GM18861 (cell line): Measurements from ENCODE around the gene GNAQ.

Experiments
- ATAC-seq: cut with Tn5 transposase; IDR thresholded peaks from one replicate; pipeline ENCODE4 v1.9.1; 2021; ENCODE audit not compliant: unreplicated experiment

GNAQ gene

DNA sequence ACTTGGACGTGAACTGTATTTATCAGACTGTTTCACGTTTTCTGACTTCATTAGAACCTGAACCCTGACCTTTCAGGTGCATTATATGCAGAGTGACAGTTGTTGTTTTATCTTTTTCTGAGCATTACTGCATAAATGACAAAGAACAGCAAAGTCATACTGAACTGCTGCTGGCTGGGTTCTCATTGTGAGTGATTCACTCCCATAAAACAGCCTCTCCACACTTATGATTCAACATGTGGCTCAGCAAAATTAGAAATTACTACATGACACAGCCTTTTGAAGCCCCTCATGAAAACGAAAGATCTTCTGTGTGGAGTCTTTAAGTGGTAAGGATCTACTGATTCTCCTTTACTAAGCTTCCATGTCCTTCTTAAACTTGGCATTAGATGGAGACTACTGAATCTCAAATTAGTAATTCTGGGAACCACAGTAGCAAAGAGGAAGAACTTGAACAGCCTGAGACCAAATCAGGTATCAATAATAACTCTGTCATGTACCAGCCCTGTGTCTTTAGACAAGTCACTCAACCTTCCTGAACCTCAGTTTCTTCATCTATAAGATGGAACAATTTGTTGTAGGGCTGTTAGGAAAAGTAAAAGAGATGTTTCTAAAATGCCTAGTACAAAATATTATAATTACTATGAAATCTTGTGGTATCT lies 211.2 kb downstream of the GNAQ start:
- ATAC-seq: no peak

DNA sequence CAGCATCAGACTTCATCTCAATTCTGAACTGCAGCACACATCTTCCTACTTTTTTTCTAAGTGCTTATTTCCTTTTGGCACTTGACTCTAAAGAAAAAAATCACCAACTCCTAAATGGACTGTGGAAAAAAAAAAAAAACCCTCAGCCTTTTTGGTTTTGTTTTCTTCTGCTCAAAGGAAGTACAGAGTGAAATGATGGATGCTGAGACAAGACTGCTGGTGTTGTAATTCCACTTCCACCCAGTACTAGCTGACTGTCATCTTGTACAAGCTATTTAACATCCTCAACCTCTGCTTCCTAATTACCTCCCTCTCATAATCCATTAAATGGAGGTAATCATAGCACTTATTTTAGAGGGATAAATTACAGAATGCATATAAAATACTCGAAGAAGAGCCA lies 212.0 kb downstream of the GNAQ start:
- no peak for ATAC-seq

DNA sequence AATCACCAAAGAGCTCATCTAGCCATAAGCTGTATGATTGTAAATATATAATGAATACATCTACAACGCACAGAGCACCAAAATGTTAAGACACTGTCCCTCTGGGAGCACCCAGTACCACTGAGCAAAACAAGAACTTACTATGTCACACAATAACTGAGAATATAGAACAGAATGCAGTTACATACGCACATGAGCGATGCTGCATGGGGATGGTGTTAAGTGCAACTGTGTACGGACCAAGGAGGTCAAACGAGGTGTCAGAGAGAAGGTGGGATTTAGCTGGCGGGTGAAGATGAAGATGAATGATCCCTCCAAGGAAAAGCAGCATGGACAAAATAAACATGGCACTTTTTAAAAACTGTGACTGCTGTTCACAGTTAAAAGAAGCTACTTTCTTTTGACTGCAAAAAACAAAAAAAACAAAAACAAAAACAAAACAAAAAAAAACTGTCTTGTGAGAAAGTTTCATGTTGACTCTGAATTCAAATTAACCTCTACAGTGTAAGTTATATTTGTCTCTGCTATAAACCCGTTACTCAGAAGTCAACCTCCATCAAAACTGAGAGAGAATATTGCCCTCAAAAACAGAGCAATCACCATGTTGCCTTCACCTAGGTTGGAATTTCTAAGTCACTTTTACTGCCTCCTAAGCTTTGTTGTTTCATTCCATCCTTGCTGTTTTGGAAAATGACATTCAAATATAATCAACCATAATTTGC lies 213.9 kb downstream of the GNAQ start:
- no peak for ATAC-seq

DNA sequence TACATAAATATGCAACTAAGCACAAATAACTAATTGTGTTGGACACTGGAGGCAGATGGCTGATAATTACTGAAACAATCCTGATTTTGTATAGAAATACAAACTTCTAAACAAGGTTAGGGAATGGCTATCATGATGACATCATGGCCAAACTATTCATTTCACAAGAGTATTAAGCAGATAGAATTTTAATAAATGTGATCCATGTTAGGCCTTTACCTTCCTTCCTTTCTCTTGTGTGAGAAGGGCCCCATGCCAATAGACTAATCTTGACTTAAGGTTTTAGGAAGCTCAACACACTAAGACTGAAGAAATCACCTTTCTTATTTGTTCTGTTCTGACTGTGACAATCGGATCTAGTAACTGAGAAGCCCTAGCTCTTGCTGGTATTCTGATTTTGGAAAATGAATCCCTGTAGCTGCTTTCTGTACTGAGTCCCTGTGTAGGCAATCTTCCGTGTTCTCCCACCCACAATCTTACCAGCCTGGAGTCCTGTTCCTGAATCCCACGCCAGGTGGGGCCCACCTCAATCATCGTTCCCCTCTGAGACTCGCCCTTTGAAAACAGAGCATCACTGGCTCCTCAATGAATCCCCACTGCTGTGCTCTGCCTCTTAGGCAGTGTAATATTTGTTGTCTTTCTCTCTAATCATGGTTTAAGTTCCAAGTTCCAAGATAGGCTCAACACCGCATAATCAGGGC lies 214.8 kb downstream of the GNAQ start:
- ATAC-seq: no peak

DNA sequence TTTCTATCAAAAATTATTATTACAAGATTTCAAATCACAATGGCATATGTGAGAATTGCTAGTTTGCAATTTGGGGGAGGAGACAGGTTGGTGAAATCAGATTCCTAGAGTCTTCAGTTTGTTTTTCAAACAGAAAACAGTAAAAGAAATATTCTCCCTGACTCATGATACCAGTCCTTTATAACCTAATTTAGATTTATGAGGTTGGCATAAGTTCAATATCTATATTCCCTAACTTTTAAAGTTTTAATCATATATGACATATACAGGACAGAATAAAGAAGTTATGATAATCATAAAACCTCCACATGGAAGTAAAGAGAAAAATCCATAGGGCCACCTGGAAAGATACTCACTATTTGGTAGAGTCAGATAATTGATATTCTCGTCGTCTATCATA lies 216.4 kb downstream of the GNAQ start:
- ATAC-seq: no peak

DNA sequence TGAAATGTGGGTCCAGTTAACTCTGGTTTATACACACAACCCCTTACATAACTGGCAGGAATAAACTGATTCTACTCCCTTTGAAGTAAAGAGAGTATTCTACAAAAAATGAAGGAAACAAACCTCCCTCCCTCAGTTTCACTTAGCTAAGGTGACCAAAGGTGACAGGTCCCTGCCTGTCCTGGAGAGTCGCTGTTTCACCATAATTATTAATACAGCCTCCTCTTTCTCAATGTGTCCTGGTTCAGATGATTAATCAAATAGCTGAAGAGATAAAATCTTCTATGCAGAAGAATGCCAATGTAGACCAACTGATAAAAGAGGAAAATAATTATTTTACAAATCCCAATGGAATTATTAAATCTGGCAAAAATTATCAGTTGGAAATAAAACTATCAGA lies 219.8 kb downstream of the GNAQ start:
- ATAC-seq: no peak

DNA sequence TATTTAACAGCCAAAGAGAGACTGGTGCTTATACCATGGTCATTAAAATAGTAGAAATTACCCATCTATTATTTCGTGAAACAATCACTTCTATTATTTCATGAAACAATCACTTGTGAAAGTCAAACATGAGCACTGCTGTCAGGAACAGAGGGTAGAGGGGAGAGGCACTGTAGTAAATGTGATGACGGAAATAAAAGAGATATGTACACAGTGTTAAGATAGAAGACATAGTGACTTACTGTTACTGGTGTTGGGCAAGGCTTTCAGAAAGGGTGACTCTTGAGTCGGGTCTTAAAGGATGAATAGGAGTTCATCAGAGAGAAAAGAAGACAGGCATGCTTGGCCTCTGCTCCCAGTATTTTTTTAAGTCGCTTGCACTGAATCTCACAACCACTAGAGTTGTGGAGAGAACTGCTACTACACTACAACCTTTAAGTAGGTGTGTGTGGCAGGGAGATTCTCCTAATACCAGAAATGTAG lies 220.9 kb downstream of the GNAQ start:
- no peak for ATAC-seq

DNA sequence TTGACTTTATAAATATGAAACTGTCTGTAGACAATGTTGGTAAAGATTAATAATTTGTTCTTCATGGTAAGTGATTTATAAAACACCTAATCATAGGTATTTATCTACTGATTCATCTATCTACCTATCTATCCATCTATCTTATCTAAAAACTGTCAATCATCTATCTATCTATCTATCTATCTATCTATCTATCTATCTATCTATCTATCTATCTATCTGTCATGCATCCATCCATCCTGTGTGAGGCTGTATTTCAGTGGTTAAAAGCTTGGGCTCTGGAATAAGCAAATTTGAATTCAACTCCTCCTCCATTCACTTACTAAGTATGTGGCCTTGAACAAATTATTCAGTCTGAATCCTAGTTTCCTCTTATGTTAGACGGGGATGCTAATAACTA lies 221.6 kb downstream of the GNAQ start:
- ATAC-seq: no peak

DNA sequence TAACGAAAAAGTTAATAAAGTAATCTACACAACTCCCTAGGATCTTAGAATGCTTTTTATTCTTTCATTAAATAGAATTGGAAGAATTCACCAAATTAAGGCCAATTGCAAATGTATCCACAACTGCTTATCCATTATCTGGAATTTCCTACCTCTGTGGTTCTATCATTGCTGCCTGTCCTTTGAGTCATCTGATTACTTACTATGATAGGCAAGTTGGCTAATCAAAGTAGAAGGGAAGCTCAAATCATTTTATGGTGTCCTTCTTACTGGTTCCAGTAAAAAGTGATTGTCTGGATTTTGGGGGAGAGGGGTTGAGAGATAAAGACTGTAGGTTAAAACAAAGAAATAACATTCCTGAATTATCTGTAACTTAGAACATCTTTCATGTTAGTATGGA lies 222.1 kb downstream of the GNAQ start:
- no peak for ATAC-seq

DNA sequence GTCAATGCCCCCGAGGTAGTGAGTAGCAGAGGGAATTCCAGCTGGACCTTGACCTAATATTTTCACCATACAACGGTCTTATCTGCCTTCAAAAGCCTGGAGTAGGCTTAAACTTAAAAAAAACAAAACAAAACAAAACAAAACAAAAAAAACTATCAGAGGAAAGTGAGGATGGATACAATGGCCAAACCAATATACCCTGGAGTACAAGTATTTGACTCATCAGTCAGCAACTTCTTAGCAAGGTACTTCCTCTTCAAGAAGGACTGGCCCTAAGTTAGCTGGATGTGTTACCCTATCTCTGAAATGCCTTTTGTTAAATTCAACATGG lies 222.9 kb downstream of the GNAQ start:
- ATAC-seq: no peak

DNA sequence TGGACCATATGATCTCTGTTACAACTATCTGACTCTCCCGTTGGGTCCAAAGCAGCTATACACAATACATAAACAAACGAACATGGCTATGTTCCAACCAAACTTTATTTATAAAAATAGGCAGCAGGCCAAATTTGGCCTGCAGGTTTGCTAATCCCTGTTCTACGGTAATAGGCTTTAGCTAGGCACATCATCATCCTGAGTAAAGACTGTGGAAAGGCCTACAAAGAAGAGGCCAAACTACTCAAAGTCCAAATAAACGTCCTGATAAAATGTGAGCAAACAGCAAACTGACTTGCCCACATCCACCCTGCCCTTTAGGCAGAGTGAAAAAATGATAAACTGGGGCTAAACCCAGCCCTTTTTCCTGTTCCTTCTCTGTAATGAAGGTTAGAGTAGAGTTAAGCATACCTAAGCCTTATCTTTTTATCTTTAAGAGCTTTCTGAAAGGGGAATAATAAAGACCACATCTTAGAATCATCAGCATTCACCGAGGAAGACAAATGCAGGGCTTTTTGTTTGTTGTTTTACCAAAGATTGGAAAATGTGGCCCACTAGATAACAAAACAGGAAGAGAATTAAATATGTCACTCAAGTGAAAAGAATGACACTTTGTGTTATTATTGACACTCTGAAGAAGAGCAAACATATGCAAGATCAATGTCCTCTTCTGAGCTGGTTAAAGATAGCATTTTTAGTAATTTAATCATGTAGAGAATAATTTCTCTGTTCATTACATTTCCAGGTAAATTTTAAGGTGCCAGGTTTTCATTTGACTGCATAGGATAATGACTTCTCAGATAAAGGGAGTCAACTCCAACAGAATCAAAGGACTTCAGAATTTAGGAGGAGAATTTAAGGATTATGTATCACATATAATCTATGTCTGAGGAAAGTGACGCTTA lies 223.5 kb downstream of the GNAQ start:
- no peak for ATAC-seq

DNA sequence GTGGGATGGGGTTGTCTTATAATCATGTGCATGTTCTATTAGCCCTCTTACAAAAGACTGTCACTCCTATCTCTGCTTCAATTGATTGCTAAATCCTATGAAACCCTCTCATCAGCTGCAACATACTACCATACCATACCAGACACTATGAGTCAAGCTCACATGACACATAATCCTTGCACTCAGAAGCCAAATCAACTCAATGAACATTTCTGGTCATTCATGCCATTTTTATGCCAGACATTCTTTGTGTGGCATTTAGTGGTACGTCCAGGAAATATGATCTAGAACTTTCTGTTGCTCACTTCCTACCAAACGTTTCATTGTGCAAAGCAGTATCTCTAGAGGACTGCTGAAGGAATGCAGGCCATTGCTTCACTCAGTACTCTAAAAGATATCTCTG lies 224.3 kb downstream of the GNAQ start:
- ATAC-seq: no peak

DNA sequence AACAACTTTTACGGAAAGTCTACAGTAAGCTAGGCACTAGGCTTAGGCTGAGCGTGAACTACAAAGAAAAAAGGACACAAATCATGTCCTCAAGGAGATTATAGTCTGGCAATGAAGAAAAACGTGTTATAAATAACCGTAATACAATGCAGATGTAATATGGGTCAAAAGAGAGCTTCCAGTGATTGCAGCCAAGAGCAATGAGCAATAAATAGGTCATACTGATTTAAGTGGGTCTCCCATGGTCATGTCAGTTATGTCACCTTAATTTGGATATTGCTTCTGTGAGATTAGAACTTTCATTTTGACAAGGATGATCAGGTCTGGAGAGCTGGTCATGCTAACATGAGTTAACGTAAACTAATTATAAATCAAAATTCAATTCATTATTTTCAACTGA lies 224.9 kb downstream of the GNAQ start:
- ATAC-seq: no peak

DNA sequence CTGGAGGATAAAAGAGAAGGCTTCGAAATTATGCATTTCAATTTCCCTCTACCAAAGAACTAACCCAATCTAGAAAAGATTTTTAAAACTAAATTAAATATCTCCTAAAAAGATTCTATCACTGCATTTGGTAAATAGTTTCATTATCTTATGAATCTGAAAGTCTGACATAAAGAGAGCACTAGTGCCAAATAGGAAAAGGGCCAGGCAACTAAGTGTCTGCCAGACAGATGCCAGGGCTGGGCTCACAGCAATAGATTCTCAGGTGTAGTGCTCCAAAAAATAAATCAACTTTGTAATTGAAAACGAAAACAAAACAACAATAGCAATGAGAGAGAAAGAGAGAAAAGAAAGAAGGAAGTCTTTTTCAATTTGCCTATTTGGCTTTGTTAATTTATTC lies 225.8 kb downstream of the GNAQ start:
- no peak for ATAC-seq

DNA sequence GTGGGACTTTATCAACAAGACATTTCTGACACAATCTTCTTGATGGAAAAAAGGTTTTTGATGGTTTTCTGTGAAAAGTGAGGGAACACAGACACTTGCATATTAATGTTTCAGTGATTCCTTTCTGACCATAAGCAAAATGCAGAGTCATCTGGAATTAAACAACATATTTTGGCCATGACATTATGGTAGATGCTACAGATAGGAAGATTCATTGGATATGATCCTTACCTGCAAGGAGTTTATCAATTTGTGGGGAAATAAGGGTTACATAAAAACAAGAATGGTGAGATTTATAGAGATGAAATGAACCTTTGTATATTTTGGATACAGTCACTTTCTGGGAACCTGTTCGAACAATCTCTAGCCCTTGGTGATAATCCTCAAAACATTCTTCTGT lies 228.2 kb downstream of the GNAQ start:
- no peak for ATAC-seq

DNA sequence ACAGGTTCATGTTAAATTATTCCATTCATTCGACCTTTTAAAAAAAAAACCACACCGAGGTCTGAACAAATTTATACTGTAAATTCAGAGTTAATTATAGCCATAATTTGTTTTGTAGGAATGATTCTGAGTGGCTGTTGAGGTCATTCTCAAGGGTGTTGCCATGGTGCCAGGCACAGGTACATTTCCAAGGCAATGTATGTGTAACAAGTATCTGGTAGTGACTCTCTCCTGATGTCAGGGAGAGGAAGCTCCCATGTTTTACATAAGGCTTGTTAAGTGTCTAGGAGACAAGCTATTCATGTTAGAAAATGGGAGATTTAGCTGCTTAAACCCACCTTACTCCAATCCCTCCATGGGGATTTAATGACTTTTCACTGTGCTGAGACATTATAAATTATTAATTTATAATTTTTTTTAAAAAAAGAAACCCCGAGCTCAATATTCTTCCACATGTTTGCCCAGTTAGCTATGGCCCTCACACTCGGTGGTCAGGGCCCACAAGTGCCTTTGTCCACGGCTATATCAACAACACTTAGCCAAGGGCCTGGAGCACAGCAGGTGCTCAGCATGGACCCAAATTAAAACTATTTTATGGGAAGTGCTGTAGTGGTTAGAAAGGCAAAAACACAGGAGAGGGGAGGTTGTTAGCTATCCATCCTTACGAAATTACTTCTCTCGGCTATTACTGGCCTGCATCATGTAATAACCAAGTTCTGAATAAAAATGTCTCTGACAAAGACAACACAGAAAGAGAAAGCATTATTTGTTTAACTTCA lies 228.9 kb downstream of the GNAQ start:
- ATAC-seq: no peak

DNA sequence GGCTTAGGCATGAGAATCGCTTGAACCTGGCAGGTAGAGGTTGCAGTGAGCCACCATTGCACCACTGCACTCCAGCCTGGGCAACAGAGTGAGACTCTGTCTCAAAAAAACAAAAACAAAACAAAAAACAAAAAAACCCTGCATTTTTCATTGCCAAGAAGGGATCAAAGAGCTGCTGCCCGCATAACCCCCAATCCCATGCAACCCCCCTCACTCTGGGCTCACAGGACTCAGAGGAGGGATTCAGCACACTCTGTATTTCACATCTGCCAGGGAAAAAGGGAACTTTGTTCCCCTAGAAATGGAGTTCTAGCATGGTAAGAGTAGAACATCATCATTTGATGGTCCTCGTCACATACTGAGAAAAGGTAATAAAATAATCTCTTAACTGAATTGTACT lies 229.5 kb downstream of the GNAQ start:
- ATAC-seq: no peak

DNA sequence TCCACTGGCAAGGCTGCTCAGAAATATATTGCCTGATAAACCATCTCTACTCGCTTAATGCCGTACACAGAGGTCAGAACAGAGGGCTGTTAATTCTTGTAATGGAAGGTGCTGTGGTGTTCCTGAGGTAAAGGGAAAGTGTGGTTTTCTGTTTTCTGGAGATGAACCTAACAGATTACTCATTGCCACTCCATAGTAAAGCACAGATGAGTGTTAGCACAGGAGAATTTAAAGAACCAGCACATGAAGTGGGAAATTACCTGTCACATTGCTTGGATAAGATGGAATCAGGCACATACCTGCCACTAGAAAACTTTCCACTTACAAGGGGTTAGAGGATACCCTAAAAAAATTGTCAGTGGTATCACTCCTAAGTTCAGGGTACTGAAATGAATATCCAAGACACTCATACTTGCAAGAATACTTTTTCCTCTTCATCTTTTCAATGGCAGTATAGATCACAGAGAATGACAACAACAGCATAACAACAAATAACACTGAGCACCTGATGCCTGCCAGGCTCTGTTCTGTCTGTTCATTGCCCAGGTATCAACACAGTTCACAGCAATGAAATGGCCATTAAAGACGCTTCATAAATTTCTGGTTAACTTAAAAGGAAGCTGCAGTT lies 230.6 kb downstream of the GNAQ start:
- no peak for ATAC-seq

DNA sequence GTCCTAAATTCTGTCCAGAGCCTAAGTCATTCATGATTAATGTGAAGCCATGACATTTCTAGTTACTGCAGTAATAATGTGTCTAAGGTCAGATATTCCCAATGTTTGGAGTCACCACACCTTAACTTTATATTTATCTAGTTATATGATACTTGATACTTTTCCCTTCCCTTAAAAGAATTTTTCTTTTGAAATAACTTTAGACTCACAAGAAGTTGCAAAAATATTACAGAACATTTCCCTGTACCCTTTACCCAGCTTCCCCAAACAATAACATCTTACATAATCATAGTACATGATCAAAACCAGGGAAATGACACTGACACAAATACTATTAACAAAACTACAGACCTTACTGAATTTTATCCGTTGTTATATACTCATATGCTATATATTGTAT lies 233.5 kb downstream of the GNAQ start:
- no peak for ATAC-seq

DNA sequence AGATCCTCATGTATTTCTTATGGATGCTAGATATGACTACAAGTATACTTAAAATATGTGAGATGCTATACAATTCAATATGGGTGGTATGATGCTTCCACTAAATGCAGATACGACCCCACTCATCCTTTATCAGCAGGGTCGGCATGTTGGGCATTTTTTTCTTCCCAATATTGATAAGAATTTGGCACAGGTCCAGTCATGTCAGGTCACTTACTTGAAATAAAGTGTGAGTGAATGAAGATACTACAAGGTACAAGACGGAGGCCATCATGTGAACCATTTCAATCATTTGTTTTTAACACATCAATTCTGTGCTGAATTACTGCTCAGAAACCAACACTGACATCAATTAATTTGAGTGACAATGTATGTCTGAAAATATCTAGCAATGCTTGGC lies 236.6 kb downstream of the GNAQ start:
- ATAC-seq: no peak
